HEK293 (cell line): ENCODE measurements around the gene KANSL1L.

Source experiments
- KLF9 ChIP-seq: fragments of 450-650 bp; formaldehyde crosslinking; IDR thresholded peaks from 2 replicates; pipeline ENCODE4 v1.5.1; 2016; ENCODE audit warnings: missing biosample characterization, missing genetic modification characterization, low read depth
- SCRT2 ChIP-seq: fragments of 450-650 bp; formaldehyde crosslinking; IDR thresholded peaks from 2 replicates; pipeline ENCODE4 v1.5.1; 2016; ENCODE audit warnings: missing biosample characterization, missing genetic modification characterization
- ZFP3 ChIP-seq: fragments of 450-650 bp; formaldehyde crosslinking; IDR thresholded peaks from 2 replicates; pipeline ENCODE4 v1.5.1; 2016; ENCODE audit warnings: low read depth, missing biosample characterization, missing genetic modification characterization
- ZNF121 ChIP-seq: fragments of 450-650 bp; formaldehyde crosslinking; IDR thresholded peaks from 2 replicates; pipeline ENCODE4 v1.5.1; 2016; ENCODE audit warnings: missing biosample characterization, missing genetic modification characterization
- ZNF214 ChIP-seq: fragments of 450-650 bp; formaldehyde crosslinking; IDR thresholded peaks from 2 replicates; pipeline ENCODE4 v1.5.1; 2017; ENCODE audit warnings: missing biosample characterization, mild to moderate bottlenecking, missing genetic modification characterization, borderline replicate concordance
- ZNF274 ChIP-seq, 2 experiments: fragments of 200-500 bp in 1 of 2; fragments of 450-650 bp in 1 of 2; sonication (Bioruptor generic) in 1 of 2; formaldehyde crosslinking in 1 of 2; IDR thresholded peaks; 2 replicates each; pipeline versions ENCODE4 v1.5.1 to v1.6.1; 2014 to 2016; ENCODE audit warnings: borderline replicate concordance in 1 of 2, inconsistent platforms in 1 of 2, low read length in 1 of 2, missing biosample characterization in 1 of 2, missing genetic modification characterization in 1 of 2
- ZNF600 ChIP-seq: fragments of 450-650 bp; formaldehyde crosslinking; IDR thresholded peaks from 2 replicates; pipeline ENCODE4 v1.5.1; 2016; ENCODE audit warnings: missing biosample characterization, missing genetic modification characterization
- ZNF837 ChIP-seq: fragments of 450-650 bp; formaldehyde crosslinking; IDR thresholded peaks from 2 replicates; pipeline ENCODE4 v1.5.1; 2016; ENCODE audit warnings: missing biosample characterization, missing genetic modification characterization
- ZXDB ChIP-seq: fragments of 450-650 bp; formaldehyde crosslinking; IDR thresholded peaks from 2 replicates; pipeline ENCODE4 v1.5.1; 2016; ENCODE audit warnings: missing biosample characterization, missing genetic modification characterization
- TF ChIP-seq, protein P1 (sequence below): fragments of 450-650 bp; formaldehyde crosslinking; IDR thresholded peaks from 2 replicates; pipeline ENCODE4 v1.5.1; 2016; ENCODE audit warnings: missing biosample characterization, missing genetic modification characterization
- TF ChIP-seq, protein P2 (sequence below): fragments of 450-650 bp; formaldehyde crosslinking; IDR thresholded peaks from 2 replicates; pipeline ENCODE4 v1.5.1; 2016; ENCODE audit warnings: missing biosample characterization, missing genetic modification characterization
- TF ChIP-seq, protein P3 (sequence below): fragments of 450-650 bp; formaldehyde crosslinking; IDR thresholded peaks from 2 replicates; pipeline ENCODE4 v1.5.1; 2017; ENCODE audit warnings: missing biosample characterization, missing genetic modification characterization
- TF ChIP-seq, protein P4 (sequence below): fragments of 450-650 bp; formaldehyde crosslinking; IDR thresholded peaks from 2 replicates; pipeline ENCODE4 v1.5.1; 2016; ENCODE audit warnings: missing biosample characterization, missing genetic modification characterization

DNA sequence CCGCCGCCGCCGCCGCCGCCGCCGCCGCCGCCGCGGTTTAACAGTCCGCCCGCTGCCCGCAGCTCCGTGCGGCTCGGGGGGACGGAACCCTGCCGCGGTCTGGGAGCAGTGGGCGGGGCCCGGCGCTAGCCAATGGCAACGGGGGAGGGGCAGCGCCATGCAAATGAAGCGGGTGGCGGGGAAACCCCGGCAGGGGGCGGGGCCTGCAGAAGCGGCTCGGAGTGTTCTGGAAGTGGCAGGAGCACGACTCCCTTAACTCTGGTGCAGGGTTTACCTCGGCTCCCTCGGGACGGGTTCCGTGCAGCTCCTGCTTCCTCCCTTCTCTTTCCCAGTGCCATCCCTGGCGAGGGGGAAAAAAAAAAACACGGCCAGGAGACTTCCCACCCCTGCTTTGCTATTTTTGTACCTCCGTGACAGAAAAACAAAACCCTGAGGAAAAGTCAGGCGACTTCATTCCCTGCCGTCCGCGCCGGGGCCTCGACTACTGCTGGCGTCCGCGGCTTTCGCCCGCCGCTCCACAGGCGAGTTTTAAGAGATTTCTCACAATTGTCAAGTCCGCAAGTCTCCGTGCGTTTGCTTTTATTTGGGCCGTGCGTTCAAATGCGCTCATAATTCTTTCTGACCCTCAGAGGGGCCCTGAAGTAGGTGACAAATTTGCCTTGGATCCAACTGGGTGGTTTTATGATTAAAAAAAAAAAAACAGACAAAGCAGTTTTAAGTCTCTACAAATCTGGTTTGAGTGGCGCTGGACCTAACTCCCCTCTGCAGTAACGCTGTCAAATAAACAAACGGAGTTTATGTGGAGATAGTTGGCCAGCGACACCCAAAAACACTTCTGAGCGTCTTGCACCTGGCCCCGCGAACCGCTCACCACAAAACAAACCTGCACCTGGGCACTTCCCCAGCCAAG, at the start of gene KANSL1L:
- TF ChIP-seq ZFP3 (tag by site-specific recombination) (no peak), ZNF274 (IDR thresholded peaks at IDR 0.05; ENCODE audit: low read length) (no peak), ZNF274 (tag by site-specific recombination; IDR thresholded peaks at IDR 0.05; ENCODE audit: borderline replicate concordance) (no peak), KLF9 (tag by site-specific recombination) (peak; percentile 60; the same call in 1 of the 2 replicates), ZNF121 (no peak), ZNF837 (no peak), SCRT2 (tag by site-specific recombination) (no peak), ZNF600 (tag by site-specific recombination) (peak; percentile 97), ZNF214 (tag by site-specific recombination) (no peak), ZXDB (tag by site-specific recombination) (peak; percentile 96)
- TF ChIP-seq, protein P1, sequence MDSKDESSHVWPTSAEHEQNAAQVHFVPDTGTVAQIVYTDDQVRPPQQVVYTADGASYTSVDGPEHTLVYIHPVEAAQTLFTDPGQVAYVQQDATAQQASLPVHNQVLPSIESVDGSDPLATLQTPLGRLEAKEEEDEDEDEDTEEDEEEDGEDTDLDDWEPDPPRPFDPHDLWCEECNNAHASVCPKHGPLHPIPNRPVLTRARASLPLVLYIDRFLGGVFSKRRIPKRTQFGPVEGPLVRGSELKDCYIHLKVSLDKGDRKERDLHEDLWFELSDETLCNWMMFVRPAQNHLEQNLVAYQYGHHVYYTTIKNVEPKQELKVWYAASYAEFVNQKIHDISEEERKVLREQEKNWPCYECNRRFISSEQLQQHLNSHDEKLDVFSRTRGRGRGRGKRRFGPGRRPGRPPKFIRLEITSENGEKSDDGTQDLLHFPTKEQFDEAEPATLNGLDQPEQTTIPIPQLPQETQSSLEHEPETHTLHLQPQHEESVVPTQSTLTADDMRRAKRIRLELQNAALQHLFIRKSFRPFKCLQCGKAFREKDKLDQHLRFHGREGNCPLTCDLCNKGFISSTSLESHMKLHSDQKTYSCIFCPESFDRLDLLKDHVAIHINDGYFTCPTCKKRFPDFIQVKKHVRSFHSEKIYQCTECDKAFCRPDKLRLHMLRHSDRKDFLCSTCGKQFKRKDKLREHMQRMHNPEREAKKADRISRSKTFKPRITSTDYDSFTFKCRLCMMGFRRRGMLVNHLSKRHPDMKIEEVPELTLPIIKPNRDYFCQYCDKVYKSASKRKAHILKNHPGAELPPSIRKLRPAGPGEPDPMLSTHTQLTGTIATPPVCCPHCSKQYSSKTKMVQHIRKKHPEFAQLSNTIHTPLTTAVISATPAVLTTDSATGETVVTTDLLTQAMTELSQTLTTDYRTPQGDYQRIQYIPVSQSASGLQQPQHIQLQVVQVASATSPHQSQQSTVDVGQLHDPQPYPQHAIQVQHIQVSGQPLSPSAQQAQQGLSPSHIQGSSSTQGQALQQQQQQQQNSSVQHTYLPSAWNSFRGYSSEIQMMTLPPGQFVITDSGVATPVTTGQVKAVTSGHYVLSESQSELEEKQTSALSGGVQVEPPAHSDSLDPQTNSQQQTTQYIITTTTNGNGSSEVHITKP (tag by site-specific recombination), result peak; percentile 29; the same call in 1 of the 2 replicates
- TF ChIP-seq, protein P2, sequence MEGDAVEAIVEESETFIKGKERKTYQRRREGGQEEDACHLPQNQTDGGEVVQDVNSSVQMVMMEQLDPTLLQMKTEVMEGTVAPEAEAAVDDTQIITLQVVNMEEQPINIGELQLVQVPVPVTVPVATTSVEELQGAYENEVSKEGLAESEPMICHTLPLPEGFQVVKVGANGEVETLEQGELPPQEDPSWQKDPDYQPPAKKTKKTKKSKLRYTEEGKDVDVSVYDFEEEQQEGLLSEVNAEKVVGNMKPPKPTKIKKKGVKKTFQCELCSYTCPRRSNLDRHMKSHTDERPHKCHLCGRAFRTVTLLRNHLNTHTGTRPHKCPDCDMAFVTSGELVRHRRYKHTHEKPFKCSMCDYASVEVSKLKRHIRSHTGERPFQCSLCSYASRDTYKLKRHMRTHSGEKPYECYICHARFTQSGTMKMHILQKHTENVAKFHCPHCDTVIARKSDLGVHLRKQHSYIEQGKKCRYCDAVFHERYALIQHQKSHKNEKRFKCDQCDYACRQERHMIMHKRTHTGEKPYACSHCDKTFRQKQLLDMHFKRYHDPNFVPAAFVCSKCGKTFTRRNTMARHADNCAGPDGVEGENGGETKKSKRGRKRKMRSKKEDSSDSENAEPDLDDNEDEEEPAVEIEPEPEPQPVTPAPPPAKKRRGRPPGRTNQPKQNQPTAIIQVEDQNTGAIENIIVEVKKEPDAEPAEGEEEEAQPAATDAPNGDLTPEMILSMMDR (tag by site-specific recombination), result no peak; the same call in 1 of the 2 replicates
- TF ChIP-seq, protein P3, sequence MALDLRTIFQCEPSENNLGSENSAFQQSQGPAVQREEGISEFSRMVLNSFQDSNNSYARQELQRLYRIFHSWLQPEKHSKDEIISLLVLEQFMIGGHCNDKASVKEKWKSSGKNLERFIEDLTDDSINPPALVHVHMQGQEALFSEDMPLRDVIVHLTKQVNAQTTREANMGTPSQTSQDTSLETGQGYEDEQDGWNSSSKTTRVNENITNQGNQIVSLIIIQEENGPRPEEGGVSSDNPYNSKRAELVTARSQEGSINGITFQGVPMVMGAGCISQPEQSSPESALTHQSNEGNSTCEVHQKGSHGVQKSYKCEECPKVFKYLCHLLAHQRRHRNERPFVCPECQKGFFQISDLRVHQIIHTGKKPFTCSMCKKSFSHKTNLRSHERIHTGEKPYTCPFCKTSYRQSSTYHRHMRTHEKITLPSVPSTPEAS, result no peak
- TF ChIP-seq, protein P4, sequence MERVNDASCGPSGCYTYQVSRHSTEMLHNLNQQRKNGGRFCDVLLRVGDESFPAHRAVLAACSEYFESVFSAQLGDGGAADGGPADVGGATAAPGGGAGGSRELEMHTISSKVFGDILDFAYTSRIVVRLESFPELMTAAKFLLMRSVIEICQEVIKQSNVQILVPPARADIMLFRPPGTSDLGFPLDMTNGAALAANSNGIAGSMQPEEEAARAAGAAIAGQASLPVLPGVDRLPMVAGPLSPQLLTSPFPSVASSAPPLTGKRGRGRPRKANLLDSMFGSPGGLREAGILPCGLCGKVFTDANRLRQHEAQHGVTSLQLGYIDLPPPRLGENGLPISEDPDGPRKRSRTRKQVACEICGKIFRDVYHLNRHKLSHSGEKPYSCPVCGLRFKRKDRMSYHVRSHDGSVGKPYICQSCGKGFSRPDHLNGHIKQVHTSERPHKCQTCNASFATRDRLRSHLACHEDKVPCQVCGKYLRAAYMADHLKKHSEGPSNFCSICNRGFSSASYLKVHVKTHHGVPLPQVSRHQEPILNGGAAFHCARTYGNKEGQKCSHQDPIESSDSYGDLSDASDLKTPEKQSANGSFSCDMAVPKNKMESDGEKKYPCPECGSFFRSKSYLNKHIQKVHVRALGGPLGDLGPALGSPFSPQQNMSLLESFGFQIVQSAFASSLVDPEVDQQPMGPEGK (tag by site-specific recombination), result no peak
